IMR-90 (cell line): ENCODE results near the gene MRPL20. TPM values are rescaled to one million over a fixed set of nuclear protein-coding genes. Genes with fewer than 3 reads are reported as not detected.

ENCODE experiments used
- ATAC-seq: fragments of 200-7000 bp; cut with Tn5 transposase; 2 replicates; pipeline ENCODE4 v1.9.1; 2020; ENCODE audit warnings: low read depth, mild to moderate bottlenecking, moderate library complexity
- BruUV-seq: library from RNA; stranded (reverse); fragments of 400-500 nt; replicated peaks from 2 replicates; lab custom pipeline; 2021; lab: Mats Ljungman, UMichigan
- CTCF ChIA-PET: fragments of 300-600 bp; formaldehyde crosslinking; extraction: SDS; loops from one replicate; lab custom pipeline; 2021; ENCODE audit warnings: antibody characterized with exemption; lab: Yijun Ruan, JAX
- POLR2A ChIA-PET: fragments of 300-600 bp; sonication (Branson Sonifier 250); formaldehyde crosslinking; loops from one replicate; lab custom pipeline; 2022; ENCODE audit warnings: antibody characterized with exemption; ENCODE audit not compliant: unreplicated experiment; lab: Charles Lee
- DNase-seq: peaks from one replicate; pipeline ENCODE4 v3.0.0; 2013
- H2AFZ ChIP-seq: replicated peaks from 2 replicates; pipeline ENCODE3; 2013; ENCODE audit warnings: low read length, mild to moderate bottlenecking; ENCODE audit not compliant: poor library complexity
- H2AK5ac ChIP-seq: 2 replicates; pipeline ENCODE4 v1.6.1; 2013; ENCODE audit warnings: low read depth, low read length, inconsistent platforms
- H2AK9ac ChIP-seq: replicated peaks from 2 replicates; pipeline ENCODE3; 2013; ENCODE audit warnings: mild to moderate bottlenecking, low read depth, low read length, moderate library complexity; ENCODE audit not compliant: poor library complexity
- H2BK120ac ChIP-seq: 2 replicates; pipeline ENCODE4 v1.6.1; 2013; ENCODE audit warnings: low read depth, low read length, inconsistent platforms
- H2BK15ac ChIP-seq: 3 replicates; pipeline ENCODE4 v1.6.1; 2013; ENCODE audit warnings: low read depth, low read length, inconsistent platforms
- H2BK20ac ChIP-seq: 2 replicates; pipeline ENCODE4 v1.6.1; 2013; ENCODE audit warnings: low read depth, mild to moderate bottlenecking, inconsistent platforms, low read length, moderate library complexity
- H2BK5ac ChIP-seq: 2 replicates; pipeline ENCODE4 v1.6.1; 2013; ENCODE audit warnings: mild to moderate bottlenecking, low read depth, low read length, inconsistent platforms; ENCODE audit not compliant: poor library complexity, severe bottlenecking
- H3K14ac ChIP-seq: replicated peaks from 2 replicates; pipeline ENCODE4 v1.6.1; 2013; ENCODE audit warnings: low read depth, low read length, inconsistent platforms
- H3K18ac ChIP-seq: 2 replicates; pipeline ENCODE4 v1.6.1; 2013; ENCODE audit warnings: low read depth, low read length, control low read depth
- H3K23ac ChIP-seq: 2 replicates; pipeline ENCODE4 v1.6.1; 2013; ENCODE audit warnings: low read depth, low read length, inconsistent platforms
- H3K27ac ChIP-seq: 2 replicates; pipeline ENCODE4 v1.5.1; 2013; ENCODE audit warnings: mild to moderate bottlenecking, control low read depth, low read length; ENCODE audit not compliant: insufficient read depth
- H3K27me3 ChIP-seq: 2 replicates; pipeline ENCODE4 v1.6.1; 2013; ENCODE audit warnings: low read length; ENCODE audit not compliant: control insufficient read depth, insufficient read depth
- H3K36me3 ChIP-seq: 2 replicates; pipeline ENCODE4 v1.6.1; 2013; ENCODE audit warnings: low read length, mixed read lengths; ENCODE audit not compliant: control insufficient read depth, insufficient read depth
- H3K4ac ChIP-seq: 2 replicates; pipeline ENCODE4 v1.6.1; 2013; ENCODE audit warnings: low read depth, low read length, inconsistent platforms
- H3K4me1 ChIP-seq: 2 replicates; pipeline ENCODE4 v1.6.1; 2013; ENCODE audit warnings: low read length, mixed read lengths; ENCODE audit not compliant: control insufficient read depth, insufficient read depth
- H3K4me2 ChIP-seq: 2 replicates; pipeline ENCODE4 v1.6.1; 2013; ENCODE audit warnings: low read depth, mild to moderate bottlenecking, control low read depth, low read length, moderate library complexity
- H3K4me3 ChIP-seq: 2 replicates; pipeline ENCODE4 v1.5.1; 2013; ENCODE audit warnings: low read depth, mild to moderate bottlenecking, control low read depth, low read length, moderate library complexity; ENCODE audit not compliant: insufficient read depth
- H3K56ac ChIP-seq: 2 replicates; pipeline ENCODE4 v1.6.1; 2013; ENCODE audit warnings: low read length, inconsistent platforms; ENCODE audit not compliant: insufficient read depth; ENCODE audit errors: extremely low read depth
- H3K79me1 ChIP-seq, 2 experiments: 2 replicates each; pipeline ENCODE4 v1.6.1; 2013; ENCODE audit warnings: low read length in 2 of 2, inconsistent platforms in 1 of 2, low read depth in 1 of 2
- H3K9ac ChIP-seq: 2 replicates; pipeline ENCODE4 v1.6.1; 2013; ENCODE audit warnings: low read depth, low read length, control low read depth
- H3K9me1 ChIP-seq: 2 replicates; pipeline ENCODE4 v1.6.1; 2013; ENCODE audit warnings: low read length, inconsistent platforms; ENCODE audit not compliant: insufficient read depth
- H3K9me3 ChIP-seq: 2 replicates; pipeline ENCODE4 v1.6.1; 2013; ENCODE audit warnings: low read length; ENCODE audit not compliant: control insufficient read depth, insufficient read depth
- H4K20me1 ChIP-seq: 2 replicates; pipeline ENCODE4 v1.6.1; 2013; ENCODE audit warnings: low read length, inconsistent platforms; ENCODE audit not compliant: insufficient read depth
- H4K5ac ChIP-seq: 2 replicates; pipeline ENCODE4 v1.6.1; 2013; ENCODE audit warnings: mild to moderate bottlenecking, low read depth, low read length, control low read depth
- H4K8ac ChIP-seq, 2 experiments: 2 replicates each; pipeline ENCODE4 v1.6.1; 2013; ENCODE audit warnings: low read depth in 2 of 2, low read length in 2 of 2, control low read depth in 1 of 2, inconsistent platforms in 1 of 2
- H4K91ac ChIP-seq: 2 replicates; pipeline ENCODE4 v1.6.1; 2013; ENCODE audit warnings: low read depth, low read length, inconsistent platforms; ENCODE audit not compliant: insufficient read depth
- BHLHE40 ChIP-seq: fragments of 150-350 bp; IDR thresholded peaks from 2 replicates; pipeline ENCODE4 v1.6.1; 2016; ENCODE audit warnings: mild to moderate bottlenecking, low read depth, low read length
- CEBPB ChIP-seq: IDR thresholded peaks from 2 replicates; pipeline ENCODE4 v1.6.1; 2012; ENCODE audit warnings: low read depth, low read length, improper control_type of control experiment
- CHD1 ChIP-seq: IDR thresholded peaks from 2 replicates; pipeline ENCODE4 v1.6.1; 2012; ENCODE audit warnings: low read depth, low read length, improper control_type of control experiment
- FOS ChIP-seq: fragments of 150-350 bp; IDR thresholded peaks from 2 replicates; pipeline ENCODE4 v1.6.1; 2016; ENCODE audit warnings: low read depth, low read length
- MAFK ChIP-seq: IDR thresholded peaks from 2 replicates; pipeline ENCODE4 v1.6.1; 2012; ENCODE audit warnings: low read depth, low read length, improper control_type of control experiment
- MAZ ChIP-seq: IDR thresholded peaks from 2 replicates; pipeline ENCODE4 v1.6.1; 2012; ENCODE audit warnings: low read depth, mild to moderate bottlenecking, low read length, improper control_type of control experiment, moderate library complexity, borderline replicate concordance
- MXI1 ChIP-seq: IDR thresholded peaks from 2 replicates; pipeline ENCODE4 v1.6.1; 2012; ENCODE audit warnings: low read depth, mild to moderate bottlenecking, low read length, moderate library complexity, borderline replicate concordance
- NFE2L2 ChIP-seq: fragments of 150-350 bp; IDR thresholded peaks from 2 replicates; pipeline ENCODE4 v1.6.1; 2016; ENCODE audit warnings: low read depth, mild to moderate bottlenecking, low read length
- POLR2A ChIP-seq: IDR thresholded peaks from 2 replicates; pipeline ENCODE4 v1.6.1; 2012; ENCODE audit warnings: mild to moderate bottlenecking, low read depth, low read length
- RAD21 ChIP-seq: IDR thresholded peaks from 2 replicates; pipeline ENCODE4 v1.6.1; 2012; ENCODE audit warnings: low read length, improper control_type of control experiment
- RCOR1 ChIP-seq: IDR thresholded peaks from 2 replicates; pipeline ENCODE4 v1.6.1; 2012; ENCODE audit warnings: mild to moderate bottlenecking, low read length, improper control_type of control experiment; ENCODE audit not compliant: insufficient replicate concordance
- RFX5 ChIP-seq: IDR thresholded peaks from 2 replicates; pipeline ENCODE4 v1.8.0; 2012; ENCODE audit warnings: low read depth, mild to moderate bottlenecking, low read length, moderate library complexity
- SMC3 ChIP-seq: fragments of 150-350 bp; IDR thresholded peaks from 2 replicates; pipeline ENCODE4 v1.6.1; 2016; ENCODE audit warnings: low read depth, mild to moderate bottlenecking, antibody characterized with exemption, low read length, moderate library complexity
- WGBS, 2 experiments: methylation state at CpG; one replicate each; pipeline versions ENCODE4 v1.1.5 to v1.1.7; 2013; ENCODE audit warnings: missing lambda C conversion rate in 2 of 2; ENCODE audit not compliant: insufficient read length in 1 of 2; ENCODE audit errors: extremely low coverage in 2 of 2; 5-methylcytosine and 5-hydroxymethylcytosine counted together
- dilution Hi-C: fragments of 300-500 bp; cut with HindIII; formaldehyde crosslinking; loops from one replicate; pipeline ENCODE4 v1.14.3; 2018; ENCODE audit warnings: low sequenced_read_pairs; ENCODE audit not compliant: unreplicated experiment
- in situ Hi-C: fragments of 300-500 bp; cut with MboI; formaldehyde crosslinking; loops from 3 replicates; pipeline ENCODE4 v1.14.3; 2019; ENCODE audit warnings: low sequenced_read_pairs, inconsistent platforms, mixed read lengths
- intact Hi-C: fragments of 100-400 bp; cut with micrococcal nuclease; formaldehyde crosslinking; loops from 2 replicates; pipeline ENCODE4 v1.10.0; 2022
- polyA plus RNA-seq, 3 experiments: library from polyadenylated mRNA; depleted of rRNA; stranded (reverse); fragments of >200 nt; gene quantifications; 2 replicates each; pipeline ENCODE4 v1.2.3, GENCODE V29; 2012; ENCODE audit warnings: low replicate concordance in 1 of 3
- total RNA-seq: library from RNA; depleted of rRNA; stranded (reverse); fragments of >200 nt; gene quantifications from 2 replicates; pipeline ENCODE4 v1.2.3, GENCODE V29; 2012
- TF ChIP-seq, protein P1 (sequence below): fragments of 150-350 bp; IDR thresholded peaks from 2 replicates; pipeline ENCODE4 v1.6.1; 2016; ENCODE audit warnings: low read depth, mild to moderate bottlenecking, low read length, moderate library complexity, borderline replicate concordance
- TF ChIP-seq, protein P2 (sequence below): conservative IDR thresholded peaks from 2 replicates; pipeline ENCODE4 v1.5.1; 2012; ENCODE audit warnings: mild to moderate bottlenecking, low read depth, low read length, improper control_type of control experiment

MRPL20 gene
- total and polyA plus RNA-seq, 2 of the 4 experiments (the other 2 are of a cell fraction): 141 to 157 TPM

DNA sequence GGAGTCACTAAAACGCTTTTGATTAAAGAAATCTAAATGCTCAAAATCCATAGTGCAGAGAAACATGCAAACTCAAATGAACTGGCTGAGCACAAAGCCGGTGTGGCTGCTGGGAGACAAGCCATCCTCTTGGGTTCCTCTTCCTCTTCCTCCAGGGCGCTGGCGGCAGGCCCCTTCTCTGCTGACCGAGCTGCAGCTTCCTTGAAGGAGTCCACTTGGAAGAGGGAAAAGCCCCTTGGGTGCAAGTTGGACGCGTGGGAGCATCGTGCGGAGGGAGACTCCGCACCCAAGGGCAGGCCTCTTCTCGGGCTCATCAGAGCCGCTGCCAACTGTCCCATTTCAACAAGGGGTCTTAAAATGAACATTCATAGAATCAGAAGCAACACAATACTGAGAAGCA is 15.9 kb downstream of the MRPL20 start:
- Histone ChIP-seq H3K79me1 (peaks cover 20 to 47% of the 10 kb centered on the region in 2 experiments), H4K91ac (no peak overlapping the region), H3K9ac (no peak overlapping the region), H2AK5ac (no peak overlapping the region), H3K4ac (no peak overlapping the region), H3K9me1 (no peaks in the 10 kb centered on the region), H3K14ac (no peak overlapping the region), H3K9me3 (no peaks in the 10 kb centered on the region), H4K20me1 (peaks cover 26% of the 10 kb centered on the region; the same call in 1 of the 2 replicates), H3K56ac (no peak overlapping the region), H3K4me1 (no peaks in the 10 kb centered on the region), H2BK120ac (no peak overlapping the region), H3K18ac (no peak overlapping the region), H3K36me3 (peaks cover 73% of the 10 kb centered on the region), H4K8ac (no peak overlapping the region), H4K5ac (no peak overlapping the region), H3K27me3 (no peaks in the 10 kb centered on the region), H2BK20ac (no peak overlapping the region), H3K23ac (no peak overlapping the region), H3K27ac (no peak overlapping the region), H2BK15ac (no peak overlapping the region), H3K4me3 (no peak overlapping the region), H2AK9ac (no peak overlapping the region), H3K4me2 (no peak overlapping the region), H2BK5ac (no peak overlapping the region), H2AFZ (no peak overlapping the region)
- TF ChIP-seq MAZ (no peak), POLR2A (no peak), MXI1 (no peak), RAD21 (no peak), BHLHE40 (no peak), RFX5 (no peak), NFE2L2 (no peak), SMC3 (no peak), CHD1 (no peak), FOS (no peak), CEBPB (no peak), MAFK (no peak), RCOR1 (no peak)
- TF ChIP-seq, protein P1, sequence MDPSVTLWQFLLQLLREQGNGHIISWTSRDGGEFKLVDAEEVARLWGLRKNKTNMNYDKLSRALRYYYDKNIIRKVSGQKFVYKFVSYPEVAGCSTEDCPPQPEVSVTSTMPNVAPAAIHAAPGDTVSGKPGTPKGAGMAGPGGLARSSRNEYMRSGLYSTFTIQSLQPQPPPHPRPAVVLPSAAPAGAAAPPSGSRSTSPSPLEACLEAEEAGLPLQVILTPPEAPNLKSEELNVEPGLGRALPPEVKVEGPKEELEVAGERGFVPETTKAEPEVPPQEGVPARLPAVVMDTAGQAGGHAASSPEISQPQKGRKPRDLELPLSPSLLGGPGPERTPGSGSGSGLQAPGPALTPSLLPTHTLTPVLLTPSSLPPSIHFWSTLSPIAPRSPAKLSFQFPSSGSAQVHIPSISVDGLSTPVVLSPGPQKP: no peak
- TF ChIP-seq, protein P2, sequence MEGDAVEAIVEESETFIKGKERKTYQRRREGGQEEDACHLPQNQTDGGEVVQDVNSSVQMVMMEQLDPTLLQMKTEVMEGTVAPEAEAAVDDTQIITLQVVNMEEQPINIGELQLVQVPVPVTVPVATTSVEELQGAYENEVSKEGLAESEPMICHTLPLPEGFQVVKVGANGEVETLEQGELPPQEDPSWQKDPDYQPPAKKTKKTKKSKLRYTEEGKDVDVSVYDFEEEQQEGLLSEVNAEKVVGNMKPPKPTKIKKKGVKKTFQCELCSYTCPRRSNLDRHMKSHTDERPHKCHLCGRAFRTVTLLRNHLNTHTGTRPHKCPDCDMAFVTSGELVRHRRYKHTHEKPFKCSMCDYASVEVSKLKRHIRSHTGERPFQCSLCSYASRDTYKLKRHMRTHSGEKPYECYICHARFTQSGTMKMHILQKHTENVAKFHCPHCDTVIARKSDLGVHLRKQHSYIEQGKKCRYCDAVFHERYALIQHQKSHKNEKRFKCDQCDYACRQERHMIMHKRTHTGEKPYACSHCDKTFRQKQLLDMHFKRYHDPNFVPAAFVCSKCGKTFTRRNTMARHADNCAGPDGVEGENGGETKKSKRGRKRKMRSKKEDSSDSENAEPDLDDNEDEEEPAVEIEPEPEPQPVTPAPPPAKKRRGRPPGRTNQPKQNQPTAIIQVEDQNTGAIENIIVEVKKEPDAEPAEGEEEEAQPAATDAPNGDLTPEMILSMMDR: no peak
- in situ Hi-C loops: no loop called here
- DNase-seq (no peak), ATAC-seq (no peak)
- intact Hi-C loops: no loop called here
- CTCF ChIA-PET: no interaction called here
- 100% methylated on average over 4 of the region's 12 CpGs; no CpG with 5 or more reads in 1 of the 2 experiments for WGBS, 2 experiments
- POLR2A ChIA-PET: interaction anchor here (0.6 kb wide), 1 partner anchor 33 kb away, joined by 3 read pairs; no protein-coding TSS in a partner anchor
- BruUV-seq: TSS peak; percentile 32
- dilution Hi-C loops: no loop called here
